NCI-H345 treated with DMSO at 0.1 percent for 48 hours (cell line): ENCODE measurements around the gene NCAM2.

Experiments
- DNase-seq: peaks from one replicate; lab custom pipeline; 2025; ENCODE audit not compliant: unreplicated experiment; lab: John Stamatoyannopoulos, UW

Gene NCAM2

DNA sequence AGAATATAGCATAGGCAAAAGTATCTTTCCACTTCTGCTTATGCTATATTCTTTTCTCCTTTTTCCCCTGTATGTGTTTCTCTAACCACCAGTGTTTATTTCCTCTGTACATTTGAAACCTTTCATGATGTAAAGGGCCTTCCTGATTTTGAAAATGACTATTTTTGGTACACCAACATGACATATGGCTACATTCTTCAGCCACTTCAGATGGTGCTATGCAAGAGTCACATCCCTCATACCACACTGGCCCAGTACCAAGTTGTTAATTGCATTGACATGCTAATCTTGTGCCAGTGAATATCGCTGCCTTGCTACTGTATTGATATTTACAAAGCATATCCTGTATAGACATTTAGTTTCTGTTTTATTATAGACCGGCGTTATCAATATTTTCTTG lies 408.7 kb downstream of the NCAM2 start:
- DNase-seq = no peak

DNA sequence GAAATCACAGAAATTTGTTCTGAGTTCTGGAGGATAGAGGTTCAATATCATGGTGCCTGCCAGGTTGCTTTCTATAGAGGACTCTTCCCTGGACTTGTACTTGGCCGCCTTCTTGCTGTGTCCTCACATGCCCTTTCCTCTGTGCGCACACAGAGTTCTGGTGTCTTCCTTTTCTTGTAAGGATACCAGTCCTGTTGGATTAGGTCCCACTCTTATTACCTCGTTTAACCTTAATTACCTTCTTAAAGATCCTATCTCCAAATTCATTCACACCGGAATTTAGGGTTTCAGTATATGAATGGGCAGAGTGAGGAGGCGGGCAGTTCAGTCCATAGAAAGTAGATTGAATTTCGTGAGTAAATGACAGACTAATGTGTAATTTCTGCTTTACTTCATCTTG lies 413.9 kb downstream of the NCAM2 start:
- no peak for DNase-seq

DNA sequence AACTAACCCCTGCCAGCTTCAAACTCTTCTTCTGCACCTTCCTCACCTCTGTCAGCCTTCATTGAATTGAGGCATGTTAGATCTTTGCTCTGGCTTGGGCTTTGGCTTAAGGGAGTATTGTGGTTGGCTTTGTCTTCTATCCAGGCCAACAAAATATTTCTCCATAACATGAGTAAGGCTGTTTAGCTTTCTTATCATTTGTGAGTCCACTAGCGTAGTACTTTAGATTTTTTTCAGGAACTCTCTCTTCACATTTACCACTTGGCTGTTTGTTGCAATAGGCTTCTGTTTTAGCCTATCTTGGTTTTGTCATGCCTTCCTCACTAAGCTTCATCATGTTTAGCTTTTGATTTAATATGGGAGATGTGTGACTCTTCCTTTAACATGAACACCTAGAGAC lies 417.5 kb downstream of the NCAM2 start:
- no peak for DNase-seq

DNA sequence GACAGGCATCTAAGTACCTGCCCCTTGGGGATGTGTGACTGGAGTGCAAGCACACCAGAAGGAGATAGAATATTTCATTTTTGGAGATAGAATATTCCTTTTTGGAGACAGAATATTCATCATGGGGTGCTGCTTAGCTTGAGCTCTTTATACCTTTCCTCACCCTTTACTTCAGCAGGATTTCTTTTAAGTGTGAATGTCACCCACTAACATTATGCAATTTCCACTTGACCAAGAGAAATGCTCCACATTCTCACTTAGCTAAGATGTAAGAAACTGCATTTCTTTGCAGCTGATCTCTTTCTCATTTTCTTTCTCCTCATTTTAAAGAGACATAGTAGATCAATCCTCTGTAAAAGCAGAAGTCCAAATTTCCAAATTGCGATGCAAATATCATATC lies 436.7 kb downstream of the NCAM2 start:
- DNase-seq = no peak

DNA sequence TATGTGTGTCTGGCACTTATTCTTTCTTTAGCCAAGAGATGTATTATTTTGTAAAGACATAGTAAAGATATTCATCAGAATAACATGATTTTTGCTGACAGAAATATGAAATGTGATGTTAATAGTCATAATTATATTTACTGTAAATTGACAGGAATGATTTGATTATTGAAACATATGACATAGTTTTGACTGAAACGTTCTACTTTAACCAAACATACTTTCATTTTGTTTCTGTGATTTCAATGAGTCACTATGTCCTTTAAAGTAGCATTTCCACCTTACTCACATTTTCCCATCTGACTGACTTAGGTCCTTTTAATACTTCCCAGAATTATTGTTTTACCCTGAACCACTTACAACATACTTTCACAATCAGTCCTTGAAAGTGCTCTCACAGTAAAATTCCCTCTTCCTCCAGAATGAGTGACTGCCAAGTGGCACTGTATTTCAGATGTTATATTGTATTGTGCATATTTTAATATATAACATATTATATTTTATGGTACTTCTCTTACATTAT lies 437.9 kb downstream of the NCAM2 start:
- DNase-seq = no peak

DNA sequence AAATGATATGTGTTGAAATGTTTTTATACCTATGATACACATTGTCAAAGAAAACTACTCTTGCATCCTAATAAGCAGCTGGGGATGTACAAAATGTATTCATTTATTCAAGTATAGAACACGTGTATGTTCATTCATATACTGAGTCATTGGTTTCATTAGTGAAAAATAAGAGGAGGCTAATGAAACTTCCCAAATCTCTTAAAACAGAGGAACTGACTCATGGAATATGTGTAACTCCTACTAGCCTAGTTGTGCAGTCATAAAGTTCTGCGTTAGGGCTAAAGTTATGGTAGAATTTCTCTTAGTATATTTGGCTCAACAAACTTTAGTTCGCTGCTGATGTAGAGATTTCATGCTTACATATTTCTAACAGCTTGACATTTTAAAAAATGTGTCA lies 441.6 kb downstream of the NCAM2 start:
- no peak for DNase-seq

DNA sequence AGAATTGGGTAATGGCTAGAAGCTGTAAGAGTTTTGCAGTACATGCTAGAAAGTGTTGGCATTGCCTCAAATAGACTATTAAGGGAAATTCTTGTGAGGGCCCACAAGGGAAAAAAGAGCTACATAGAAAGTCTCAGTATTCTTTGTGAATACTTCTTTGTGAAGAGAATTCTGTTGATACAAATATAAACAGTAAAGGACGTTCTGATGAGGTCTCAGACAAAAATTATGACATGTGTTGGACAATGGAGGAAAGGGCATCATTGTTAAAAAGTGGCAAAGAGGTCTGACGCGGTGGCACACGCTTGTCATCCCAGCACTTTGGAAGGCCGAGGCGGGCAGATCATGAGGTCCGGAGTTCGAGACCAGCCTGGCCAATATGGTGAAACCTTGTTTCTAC lies 458.9 kb downstream of the NCAM2 start:
- DNase-seq = no peak

DNA sequence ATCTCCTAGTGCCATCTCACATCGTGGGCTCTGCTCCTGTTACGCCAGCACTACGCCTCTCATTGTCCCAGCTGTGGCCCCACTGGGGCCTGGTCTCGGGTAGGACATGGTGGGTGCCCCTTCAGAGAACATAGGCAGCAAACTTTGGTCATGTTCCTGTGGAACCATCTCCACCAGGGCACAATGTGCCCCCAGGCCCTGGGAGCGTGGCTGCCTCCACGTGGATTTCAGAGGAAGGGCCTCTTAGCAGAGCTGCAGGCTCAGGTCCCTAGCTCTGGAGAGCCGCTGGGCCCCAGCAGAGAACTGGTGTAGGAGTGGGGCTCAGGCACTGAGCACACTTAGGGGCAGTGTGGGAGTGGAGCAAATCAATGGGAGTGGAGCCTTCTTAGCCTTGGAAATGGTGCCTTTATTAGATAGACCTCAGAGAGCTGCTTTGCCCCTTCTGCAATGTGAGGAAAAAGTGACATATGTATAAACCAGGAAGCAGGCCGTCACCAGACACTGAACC lies 460.0 kb downstream of the NCAM2 start:
- no peak for DNase-seq

DNA sequence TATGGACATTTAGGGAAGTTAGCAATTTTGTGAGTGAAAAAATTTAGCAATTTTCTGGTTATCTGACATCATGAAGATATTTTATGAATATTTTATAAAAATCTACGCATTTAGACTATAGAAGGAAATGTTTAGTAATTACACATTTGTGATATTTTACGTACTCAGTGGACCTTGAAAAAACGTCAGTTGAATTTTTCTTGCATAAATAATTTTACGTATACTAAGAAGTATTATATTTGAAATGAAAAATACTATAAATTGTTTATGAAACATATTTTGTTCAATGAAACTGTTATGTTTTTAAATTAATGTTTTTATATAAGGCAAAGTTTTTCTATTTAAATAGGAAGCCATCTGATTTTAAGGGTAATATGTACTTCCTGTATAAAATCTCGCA lies 462.8 kb downstream of the NCAM2 start:
- no peak for DNase-seq

DNA sequence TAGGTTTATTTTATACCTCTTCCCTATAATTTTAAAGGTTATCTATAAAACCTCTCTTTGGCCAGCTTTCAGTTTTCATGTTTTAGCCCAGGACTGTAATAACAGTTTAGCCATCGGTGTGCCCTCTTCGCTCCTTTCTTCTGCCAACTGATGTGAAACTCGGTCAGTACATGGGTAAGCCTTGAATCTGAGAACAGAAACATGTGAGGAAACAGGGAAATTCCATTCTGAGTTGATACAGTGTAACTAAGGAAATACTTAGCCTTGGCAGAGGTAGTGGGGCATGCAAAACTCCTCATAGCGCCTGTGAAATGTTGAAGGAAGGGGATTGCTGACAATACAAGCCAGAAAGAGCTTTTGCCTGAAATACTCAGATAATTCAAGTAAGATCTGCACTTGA lies 465.2 kb downstream of the NCAM2 start:
- DNase-seq = no peak

DNA sequence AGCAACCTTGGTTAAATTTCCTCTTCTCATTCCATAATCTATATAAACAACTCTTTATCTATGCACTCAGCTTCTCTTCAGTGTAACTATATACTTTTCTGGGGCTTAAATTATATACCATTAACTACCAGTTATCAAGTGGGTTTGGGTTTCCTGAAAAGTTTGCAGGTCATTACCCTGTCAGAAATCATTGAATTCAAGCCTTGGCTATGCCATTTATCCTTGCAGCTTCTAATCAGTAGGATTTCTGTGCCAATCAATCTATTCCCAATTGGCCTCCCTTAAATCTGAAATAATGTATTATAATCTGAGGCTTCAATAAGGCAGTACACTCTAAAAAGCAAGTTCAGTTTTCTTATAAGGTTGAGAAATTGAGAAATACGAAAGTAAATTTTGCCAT lies 466.5 kb downstream of the NCAM2 start:
- no peak for DNase-seq

DNA sequence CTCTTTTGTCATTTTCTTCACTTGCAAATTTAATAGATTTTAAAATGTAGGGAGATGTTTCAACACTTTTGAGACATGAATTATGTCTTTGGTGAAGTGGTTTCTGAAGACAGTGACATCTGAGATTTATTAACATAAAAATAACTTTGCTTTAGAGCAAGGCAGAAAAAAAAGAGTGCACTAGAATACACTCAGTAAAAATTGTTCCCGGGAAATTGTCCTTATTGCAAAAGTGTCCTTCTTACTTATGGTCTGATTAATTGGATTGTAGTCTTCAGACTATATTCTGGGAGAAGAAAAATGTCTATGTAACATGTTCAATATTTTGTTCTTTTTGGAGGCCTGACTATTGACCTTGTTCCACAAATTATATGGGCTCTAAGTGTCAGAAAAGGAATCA lies 468.5 kb downstream of the NCAM2 start:
- DNase-seq = no peak

DNA sequence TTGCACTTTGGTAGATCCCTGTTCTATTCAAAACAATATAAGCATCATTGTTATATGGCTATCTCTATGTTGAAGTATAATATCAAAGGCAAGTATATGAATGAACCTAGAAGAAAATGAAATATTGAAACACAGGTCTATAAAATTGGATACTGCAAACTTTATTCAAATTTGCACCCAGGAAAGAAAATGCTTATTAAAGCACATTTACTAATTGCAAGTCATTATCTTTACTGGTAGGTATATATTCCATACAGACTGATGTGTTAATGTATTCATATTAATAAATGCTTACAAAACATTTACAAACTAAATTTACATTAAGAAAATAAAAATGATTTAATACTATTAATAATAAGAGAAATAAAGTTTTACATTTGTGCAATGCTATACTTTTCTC lies 469.8 kb downstream of the NCAM2 start:
- no peak for DNase-seq

DNA sequence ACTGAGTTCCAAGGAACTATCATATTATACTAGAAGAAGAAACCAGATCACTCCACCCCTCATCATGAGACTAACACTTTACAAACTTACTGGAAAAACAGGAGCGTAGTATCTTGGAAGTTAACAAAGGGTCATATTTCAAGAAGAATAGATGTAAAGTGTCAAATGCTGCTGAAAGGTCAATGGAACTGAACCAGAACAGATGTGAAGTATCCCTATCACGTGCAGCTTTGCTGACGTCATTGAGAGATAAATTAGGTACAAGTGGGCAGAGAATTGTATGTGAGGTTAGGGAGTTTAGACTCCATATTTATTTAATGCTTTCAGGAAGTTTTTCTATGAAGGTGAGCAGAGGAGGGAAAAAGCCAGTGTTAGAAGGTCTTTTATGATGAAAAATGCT lies 483.0 kb downstream of the NCAM2 start:
- no peak for DNase-seq

DNA sequence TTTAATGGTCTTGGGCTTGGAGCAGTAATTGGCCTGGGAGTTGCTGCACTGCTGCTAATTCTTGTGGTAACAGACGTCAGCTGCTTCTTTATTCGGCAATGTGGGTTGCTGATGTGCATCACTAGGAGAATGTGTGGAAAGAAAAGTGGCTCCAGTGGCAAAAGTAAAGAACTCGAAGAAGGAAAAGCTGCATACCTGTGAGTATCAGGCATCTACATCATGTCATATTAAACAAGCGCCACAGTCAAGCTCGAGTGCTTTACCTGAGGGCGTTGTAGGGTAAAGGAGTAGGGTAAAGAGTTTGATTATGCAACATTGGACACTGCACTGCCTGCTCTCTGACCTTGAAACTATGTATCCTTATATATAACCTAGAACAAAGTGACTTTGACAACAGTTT lies 510.6 kb downstream of the NCAM2 start:
- DNase-seq = no peak

DNA sequence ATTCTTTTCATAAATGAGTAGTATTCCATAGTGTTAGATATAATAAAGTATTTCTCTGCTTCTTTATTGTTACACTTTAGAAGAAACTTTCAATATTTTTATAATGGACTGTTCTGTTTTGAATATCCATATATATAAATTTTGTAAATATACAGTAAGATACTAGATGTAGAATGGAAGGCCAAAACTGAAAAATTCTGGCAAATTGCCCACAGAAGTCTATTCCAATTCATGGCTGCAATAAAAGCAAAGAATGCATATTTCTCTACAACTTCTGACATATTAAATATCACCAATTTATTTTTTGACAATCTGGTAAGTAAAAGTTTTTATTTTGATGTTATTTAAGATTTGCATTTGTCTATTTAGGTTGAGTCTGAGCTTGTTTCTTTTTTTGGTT lies 532.5 kb downstream of the NCAM2 start:
- no peak for DNase-seq

DNA sequence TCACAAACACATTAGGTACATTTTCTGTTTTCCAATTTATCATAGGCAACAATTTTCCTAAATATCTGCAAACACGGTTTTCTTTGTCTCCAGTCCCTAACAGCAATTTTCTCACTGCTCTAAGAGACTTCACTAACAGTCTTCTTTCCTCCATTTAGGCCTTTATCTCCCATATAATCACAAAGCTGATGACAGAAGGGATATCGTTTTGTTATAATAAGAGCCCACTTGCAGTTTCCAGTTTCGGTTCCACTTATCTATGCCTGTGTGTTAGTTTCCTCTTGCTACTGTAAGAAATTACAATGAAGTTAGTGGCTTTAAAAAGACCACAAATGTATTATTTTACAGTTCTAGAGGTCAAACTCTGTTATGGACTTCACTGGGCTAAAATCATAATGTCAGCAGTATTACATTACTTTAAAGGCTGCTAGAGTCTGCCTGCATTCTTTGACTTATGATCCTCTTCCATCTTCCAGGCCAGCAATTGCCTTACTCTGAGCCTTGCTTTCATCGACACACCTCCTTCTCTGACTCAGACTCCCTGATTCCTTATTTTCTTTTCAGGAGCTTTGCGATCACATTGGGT lies 549.3 kb downstream of the NCAM2 start:
- no peak for DNase-seq

DNA sequence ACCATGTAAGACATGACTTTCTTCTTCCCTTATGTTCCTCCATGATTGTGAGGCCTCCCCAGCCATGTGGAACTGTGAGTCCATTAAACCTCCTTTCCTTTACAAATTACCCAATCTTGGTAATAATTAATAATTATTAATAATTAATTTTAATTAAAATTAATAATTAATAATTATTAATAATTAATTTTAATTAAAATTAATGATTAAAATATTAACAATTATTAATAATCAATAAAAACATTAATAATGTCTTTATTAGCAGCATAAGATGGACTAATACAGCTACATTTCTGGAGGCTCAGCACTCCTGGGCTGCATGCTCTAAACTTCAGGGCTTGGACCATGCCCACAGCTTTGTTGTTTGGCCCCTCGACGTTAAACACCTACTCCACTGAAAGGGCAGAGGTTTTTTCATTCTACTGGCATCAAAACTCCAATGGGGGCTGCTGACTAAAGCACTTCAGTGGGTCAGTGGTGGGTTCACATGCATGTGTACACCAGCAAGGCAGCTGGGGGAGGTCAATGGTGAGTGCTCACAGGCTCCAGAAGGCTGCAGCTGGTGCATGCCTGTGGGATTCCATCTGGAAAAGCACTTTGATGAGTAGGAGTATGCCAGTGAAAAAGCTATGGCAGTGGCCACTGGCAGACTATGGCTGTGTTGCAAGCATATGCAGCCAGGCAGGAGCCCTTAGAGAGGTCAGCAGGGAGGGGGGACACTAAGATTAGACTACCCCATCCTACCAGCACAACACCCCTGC lies 561.3 kb downstream of the NCAM2 start:
- DNase-seq = no peak
